GM12878 (cell line): ENCODE data around the gene TUBA8. TPM values are rescaled to one million over a fixed set of nuclear protein-coding genes. Genes with fewer than 3 reads are reported as not detected.

Experiments used
- ATAC-seq: fragments of 200-7000 bp; cut with Tn5 transposase; 3 replicates; pipeline ENCODE4 v1.9.1; 2020; ENCODE audit warnings: mild to moderate bottlenecking, moderate library complexity
- BruUV-seq: library from RNA; stranded (reverse); fragments of 400-500 nt; replicated peaks from 2 replicates; lab custom pipeline; 2021; lab: Mats Ljungman, UMichigan
- CTCF ChIA-PET: fragments of 300-600 bp; sonication (Branson Sonifier 250); formaldehyde crosslinking; extraction: SDS; loops from one replicate; lab custom pipeline; 2021; ENCODE audit warnings: inconsistent platforms; lab: Yijun Ruan, JAX
- POLR2A ChIA-PET: fragments of 350-600 bp; formaldehyde crosslinking; extraction: SDS; loops from one replicate; lab custom pipeline; 2021; ENCODE audit warnings: inconsistent platforms; lab: Charles Lee
- RAD21 ChIA-PET: fragments of 300-600 bp; sonication (Branson Sonifier 250); formaldehyde crosslinking; loops from one replicate; lab custom pipeline; 2023; ENCODE audit warnings: antibody characterized with exemption; ENCODE audit not compliant: unreplicated experiment; lab: Charles Lee
- SMC1A ChIA-PET: fragments of 300-600 bp; sonication (Branson Sonifier 250); formaldehyde crosslinking; loops from one replicate; lab custom pipeline; 2023; ENCODE audit not compliant: unreplicated experiment, uncharacterized antibody; lab: Charles Lee
- DNase-seq: peaks from one replicate; pipeline ENCODE4 v3.0.0-alpha.2; 2011; ENCODE audit warnings: low read depth, low spot score
- FAIRE-seq: peaks from 3 replicates; lab custom pipeline; 2011; peaks lifted over from hg19 to GRCh38; lab: Jason Lieb, UNC
- H2AFZ ChIP-seq: 2 replicates; pipeline ENCODE4 v1.6.0; 2011; ENCODE audit warnings: low read depth, low read length, control low read depth; ENCODE audit not compliant: control insufficient read depth
- H3K27ac ChIP-seq: 2 replicates; pipeline ENCODE4 v1.5.1; 2011; ENCODE audit warnings: control low read depth; ENCODE audit not compliant: control insufficient read depth, insufficient read depth
- H3K27me3 ChIP-seq, 2 experiments: replicated peaks in 1 of 2; 2 replicates each; pipeline versions ENCODE4 v1.6.0 to v1.6.1; 2011; ENCODE audit warnings: low read length in 1 of 2; ENCODE audit not compliant: control insufficient read depth in 2 of 2, insufficient read depth in 2 of 2
- H3K36me3 ChIP-seq, 2 experiments: 2 replicates each; pipeline ENCODE4 v1.5.1; 2011; ENCODE audit warnings: low read length in 1 of 2; ENCODE audit not compliant: control insufficient read depth in 2 of 2, insufficient read depth in 2 of 2
- H3K4me1 ChIP-seq: 2 replicates; pipeline ENCODE4 v1.6.1; 2011; ENCODE audit warnings: mild to moderate bottlenecking, low read length, moderate library complexity, mixed read lengths; ENCODE audit not compliant: control insufficient read depth, insufficient read depth
- H3K4me2 ChIP-seq: 2 replicates; pipeline ENCODE4 v1.6.0; 2011; ENCODE audit warnings: control low read depth; ENCODE audit not compliant: control insufficient read depth, insufficient read depth
- H3K4me3 ChIP-seq: fragments of 200-600 bp; sonication (generic); 2 replicates; pipeline ENCODE4 v1.5.1; 2016
- H3K79me2 ChIP-seq: 2 replicates; pipeline ENCODE4 v1.6.0; 2011; ENCODE audit warnings: low read length; ENCODE audit not compliant: control insufficient read depth, insufficient read depth
- H3K9ac ChIP-seq: 2 replicates; pipeline ENCODE4 v1.8.0; 2011; ENCODE audit warnings: low read length, control low read depth, mixed read lengths; ENCODE audit not compliant: control insufficient read depth, insufficient read depth
- H3K9me3 ChIP-seq: replicated peaks from 3 replicates; pipeline ENCODE4 v1.5.1; 2011; ENCODE audit warnings: mild to moderate bottlenecking, low read length; ENCODE audit not compliant: control insufficient read depth, insufficient read depth
- H4K20me1 ChIP-seq: 2 replicates; pipeline ENCODE4 v1.6.0; 2011; ENCODE audit not compliant: control insufficient read depth, insufficient read depth
- CBFB ChIP-seq: IDR thresholded peaks from 2 replicates; pipeline ENCODE4 v1.6.1; 2016; ENCODE audit warnings: antibody characterized with exemption, low read depth
- CTCF ChIP-seq, 3 experiments: IDR thresholded peaks in 2 of 3; conservative IDR thresholded peaks in 1 of 3; 2 replicates each; pipeline ENCODE4 v1.5.1; 2011; ENCODE audit warnings: low read depth in 3 of 3, low read length in 3 of 3, mild to moderate bottlenecking in 3 of 3, control low read depth in 2 of 3, moderate library complexity in 2 of 3, inconsistent platforms in 1 of 3, mixed read lengths in 1 of 3; ENCODE audit not compliant: control insufficient read depth in 2 of 3, insufficient read depth in 1 of 3; ENCODE audit errors: extremely low read depth in 1 of 3
- IKZF2 ChIP-seq, 2 experiments: fragments of 450-650 bp; IDR thresholded peaks; 2 replicates each; pipeline ENCODE4 v1.6.1; 2017; ENCODE audit warnings: mild to moderate bottlenecking in 2 of 2, moderate library complexity in 2 of 2
- MLLT1 ChIP-seq: fragments of 450-650 bp; IDR thresholded peaks from 2 replicates; pipeline ENCODE4 v1.6.1; 2016; ENCODE audit warnings: mild to moderate bottlenecking
- POLR2A ChIP-seq: IDR thresholded peaks from 2 replicates; pipeline ENCODE4 v1.6.1; 2011; ENCODE audit warnings: low read depth, mild to moderate bottlenecking, low read length
- RAD21 ChIP-seq: IDR thresholded peaks from 2 replicates; pipeline ENCODE4 v1.6.1; 2011; ENCODE audit warnings: mild to moderate bottlenecking, low read depth, low read length, moderate library complexity; ENCODE audit not compliant: insufficient read depth
- TAF1 ChIP-seq: IDR thresholded peaks from 2 replicates; pipeline ENCODE4 v1.6.1; 2011; ENCODE audit warnings: mild to moderate bottlenecking, low read depth, low read length, borderline replicate concordance
- TCF12 ChIP-seq: IDR thresholded peaks from 2 replicates; pipeline ENCODE4 v1.6.1; 2011; ENCODE audit warnings: low read depth, mild to moderate bottlenecking, low read length
- WGBS: methylation state at CpG from one replicate; pipeline ENCODE4 v1.1.6; 2016; ENCODE audit warnings: low lambda C conversion rate; ENCODE audit not compliant: insufficient replicate concordance, insufficient coverage; ENCODE audit errors: missing lambda C conversion rate; 5-methylcytosine and 5-hydroxymethylcytosine counted together
- in situ Hi-C: fragments of 300-500 bp; cut with MboI; formaldehyde crosslinking; loops from 9 replicates; pipeline ENCODE4 v1.14.3; 2018; ENCODE audit warnings: mixed read lengths
- intact Hi-C: fragments of 100-400 bp; cut with micrococcal nuclease; formaldehyde crosslinking; loops from one replicate; pipeline ENCODE4 v1.14.2; 2022; ENCODE audit not compliant: unreplicated experiment
- polyA plus RNA-seq, 11 experiments: library from polyadenylated mRNA; depleted of rRNA in 4 of 11; unstranded in 6 of 11; stranded (reverse) in 5 of 11; fragments of >200 nt; fragmentation: Nextera tagmentation in 4 of 11; fragmentation: Illumina TruSeq in 1 of 11; extraction: Ambion mirVana in 4 of 11; extraction: Trizol in 1 of 11; gene quantifications; 1 replicate in 1 of 11; 2 replicates in 10 of 11; pipeline versions ENCODE4 v1.2.1 to v1.2.3, GENCODE V29; 2011 to 2016; ENCODE audit warnings: inconsistent platforms in 2 of 11, missing spikeins in 2 of 11, low read depth in 1 of 11
- total RNA-seq, 4 experiments: library from RNA; depleted of rRNA in 3 of 4; stranded (reverse); fragments of >200 nt in 3 of 4; fragmentation: Illumina TruSeq in 1 of 4; extraction: Trizol in 1 of 4; gene quantifications; 2 replicates each; pipeline versions ENCODE4 v1.2.1 to v1.2.3, GENCODE V29; 2013 to 2021

The TUBA8 gene
- total and polyA plus RNA-seq, 10 of the 15 experiments (the other 5 are each of a cell fraction or from before 2014, with no cell fraction given), result 2.2 to 30.3 (median 21.0) TPM

- BruUV-seq, result TSS peak; percentile 58
- Histone ChIP-seq H3K4me1 (no peaks in the 10 kb centered on the region), H3K4me2 (peak overlapping the region; percentile 62), H4K20me1 (no peaks in the 10 kb centered on the region), H3K36me3 (peaks cover 5 to 17% of the 10 kb centered on the region in 2 experiments), H3K79me2 (peaks cover 65% of the 10 kb centered on the region), H3K4me3 (peak overlapping the region; percentile 92), H3K27ac (peak overlapping the region; percentile 94), H2AFZ (peak overlapping the region; percentile 49; the same call in 1 of the 2 replicates), H3K9me3 (no peaks in the 10 kb centered on the region; the same call in 2 of the 3 replicates), H3K27me3 (no peaks in the 10 kb centered on the region), H3K9ac (peak overlapping the region; percentile 99)
- ChIA-PET SMC1A (interaction anchor here (0.7 to 10.0 kb wide), 22 partner anchors 11 to 338 kb away, joined by 3 to 98 read pairs (median 10); partner anchors contain the start of genes MICAL3 and USP18), RAD21 (interaction anchor here (0.7 to 4.9 kb wide), 22 partner anchors 10 to 520 kb away, joined by 3 to 78 read pairs (median 7); partner anchors contain the start of genes TUBA8 and USP18), POLR2A (interaction anchor here (0.6 to 2.8 kb wide), 8 partner anchors 13 to 862 kb away, joined by 3 to 27 read pairs (median 4); partner anchors contain the start of genes TUBA8 and USP18), CTCF (interaction anchor here (0.7 to 7.4 kb wide), 17 partner anchors 11 to 282 kb away, joined by 3 to 167 read pairs (median 9); partner anchors contain the start of genes MICAL3, TUBA8 and USP18)
- in situ Hi-C loops, result no loop called here
- intact Hi-C loops, result loop anchor here (5.0 kb wide), 2 partner anchors 186 to 521 kb away; no protein-coding TSS in a partner anchor
- peak; percentile 75 for ATAC-seq
- WGBS, result 4% methylated on average over 42 of the region's 45 CpGs
- TF ChIP-seq CTCF (IDR thresholded peaks at IDR 0.05 in 2 of 3, conservative IDR thresholded peaks at IDR 0.05 in 1 of 3; ENCODE audit: control insufficient read depth in 2 of 3, extremely low read depth in 1 of 3, insufficient read depth in 1 of 3, low read depth in 3 of 3, low read length in 3 of 3) (0 out of 6 replicates have a peak, but pooled peaks of 2 of the 3 experiments have one; percentile 8 to 13), IKZF2 (IDR thresholded peaks at IDR 0.05) (no peak), MLLT1 (no peak), TAF1 (0 out of 2 replicates have a peak, but pooled peaks have one; percentile 21), RAD21 (peak; percentile 28; the same call in 1 of the 2 replicates), TCF12 (0 out of 2 replicates have a peak, but pooled peaks have one; percentile 24), POLR2A (peak; percentile 59), CBFB (0 out of 2 replicates have a peak, but pooled peaks have one; percentile 15)
- no peak for DNase-seq
- no peak for FAIRE-seq
These were observed 32.1 kb upstream of the TUBA8 start for GRCh38 chr22:18078329-18079041.
